Measurements from ENCODE around the gene LY6G5C. TPM values are rescaled to one million over a fixed set of nuclear protein-coding genes. Genes with fewer than 3 reads are reported as not detected.

The LY6G5C gene
- total and polyA plus RNA-seq, 2 of the 13 experiments (the other 11 are each of a cell fraction or from before 2014, with no cell fraction given): 0.33 to 0.55 TPM

- Histone ChIP-seq H3K36me3 (replicated peaks in 1 of 2; ENCODE audit: control insufficient read depth in 1 of 2, insufficient read depth in 2 of 2, low read length in 2 of 2) (peaks cover 76 to 100% of the 10 kb centered on the region in 2 experiments), H3K27ac (ENCODE audit: extremely low read length, insufficient read depth, low read length) (no peak overlapping the region), H3K27me3 (ENCODE audit: control insufficient read depth in 1 of 2, insufficient read depth in 2 of 2, low read length in 2 of 2) (no peaks in the 10 kb centered on the region), H3K4me1 (ENCODE audit: insufficient read depth, low read length) (no peaks in the 10 kb centered on the region), H3K9ac (ENCODE audit: insufficient read depth, low read depth, low read length) (no peak overlapping the region), H4K20me1 (ENCODE audit: insufficient read depth, low read length) (0 out of 2 replicates have a peak, but pooled peaks cover 2% of the 10 kb centered on the region), H2AFZ (ENCODE audit: low read length) (no peak overlapping the region), H3K9me3 (ENCODE audit: low read length) (no peaks in the 10 kb centered on the region), H3K79me2 (ENCODE audit: insufficient read depth, low read length) (no peaks in the 10 kb centered on the region), H3K4me3 (replicated peaks in 1 of 3; ENCODE audit: insufficient read depth in 1 of 3, low read depth in 2 of 3, low read length in 3 of 3) (no peak overlapping the region), H3K4me2 (ENCODE audit: low read depth, low read length) (no peak overlapping the region)
- TF ChIP-seq, protein P1, sequence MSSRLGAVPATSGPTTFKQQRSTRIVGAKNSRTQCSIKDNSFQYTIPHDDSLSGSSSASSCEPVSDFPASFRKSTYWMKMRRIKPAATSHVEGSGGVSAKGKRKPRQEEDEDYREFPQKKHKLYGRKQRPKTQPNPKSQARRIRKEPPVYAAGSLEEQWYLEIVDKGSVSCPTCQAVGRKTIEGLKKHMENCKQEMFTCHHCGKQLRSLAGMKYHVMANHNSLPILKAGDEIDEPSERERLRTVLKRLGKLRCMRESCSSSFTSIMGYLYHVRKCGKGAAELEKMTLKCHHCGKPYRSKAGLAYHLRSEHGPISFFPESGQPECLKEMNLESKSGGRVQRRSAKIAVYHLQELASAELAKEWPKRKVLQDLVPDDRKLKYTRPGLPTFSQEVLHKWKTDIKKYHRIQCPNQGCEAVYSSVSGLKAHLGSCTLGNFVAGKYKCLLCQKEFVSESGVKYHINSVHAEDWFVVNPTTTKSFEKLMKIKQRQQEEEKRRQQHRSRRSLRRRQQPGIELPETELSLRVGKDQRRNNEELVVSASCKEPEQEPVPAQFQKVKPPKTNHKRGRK (CRISPR knock-in tag; IDR thresholded peaks at IDR 0.05): no peak
- TF ChIP-seq, protein P2, sequence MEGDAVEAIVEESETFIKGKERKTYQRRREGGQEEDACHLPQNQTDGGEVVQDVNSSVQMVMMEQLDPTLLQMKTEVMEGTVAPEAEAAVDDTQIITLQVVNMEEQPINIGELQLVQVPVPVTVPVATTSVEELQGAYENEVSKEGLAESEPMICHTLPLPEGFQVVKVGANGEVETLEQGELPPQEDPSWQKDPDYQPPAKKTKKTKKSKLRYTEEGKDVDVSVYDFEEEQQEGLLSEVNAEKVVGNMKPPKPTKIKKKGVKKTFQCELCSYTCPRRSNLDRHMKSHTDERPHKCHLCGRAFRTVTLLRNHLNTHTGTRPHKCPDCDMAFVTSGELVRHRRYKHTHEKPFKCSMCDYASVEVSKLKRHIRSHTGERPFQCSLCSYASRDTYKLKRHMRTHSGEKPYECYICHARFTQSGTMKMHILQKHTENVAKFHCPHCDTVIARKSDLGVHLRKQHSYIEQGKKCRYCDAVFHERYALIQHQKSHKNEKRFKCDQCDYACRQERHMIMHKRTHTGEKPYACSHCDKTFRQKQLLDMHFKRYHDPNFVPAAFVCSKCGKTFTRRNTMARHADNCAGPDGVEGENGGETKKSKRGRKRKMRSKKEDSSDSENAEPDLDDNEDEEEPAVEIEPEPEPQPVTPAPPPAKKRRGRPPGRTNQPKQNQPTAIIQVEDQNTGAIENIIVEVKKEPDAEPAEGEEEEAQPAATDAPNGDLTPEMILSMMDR (CRISPR knock-in tag; IDR thresholded peaks at IDR 0.05): no peak
- TF ChIP-seq FOXA1 (IDR thresholded peaks at IDR 0.05): no peak
- TF ChIP-seq FOXA1 (CRISPR knock-in tag; IDR thresholded peaks at IDR 0.05): no peak
- peak; percentile 54 for TF ChIP-seq RBFOX2 (IDR thresholded peaks at IDR 0.05; ENCODE audit: low read depth, low read length)
- TF ChIP-seq ZNF556 (CRISPR knock-in tag; IDR thresholded peaks at IDR 0.05; ENCODE audit: borderline replicate concordance): no peak
- TF ChIP-seq RBM22 (optimal IDR thresholded peaks at IDR 0.05; ENCODE audit: low read length): peak; percentile 81
- no peak for TF ChIP-seq ZNF720 (CRISPR knock-in tag; IDR thresholded peaks at IDR 0.05)
- TF ChIP-seq NFKBIZ (CRISPR knock-in tag; IDR thresholded peaks at IDR 0.05): no peak
- no peak for TF ChIP-seq ZFP90 (CRISPR knock-in tag; IDR thresholded peaks at IDR 0.05; ENCODE audit: borderline replicate concordance)
- TF ChIP-seq POLR2G (IDR thresholded peaks at IDR 0.05; ENCODE audit: low read depth, low read length): peak; percentile 53; the same call in 1 of the 2 replicates
- TF ChIP-seq FOXO1 (CRISPR knock-in tag; IDR thresholded peaks at IDR 0.05): no peak
- 0 out of 2 replicates have a peak, but pooled peaks have one; percentile 36 for TF ChIP-seq SP4 (CRISPR knock-in tag; IDR thresholded peaks at IDR 0.05)
- peak; percentile 18 for TF ChIP-seq AGO2 (optimal IDR thresholded peaks at IDR 0.05; ENCODE audit: low read depth, low read length)
- 0 out of 2 replicates have a peak, but pooled peaks have one; percentile 49 for TF ChIP-seq SSRP1 (CRISPR knock-in tag; IDR thresholded peaks at IDR 0.05)
- TF ChIP-seq ZNF432 (CRISPR knock-in tag; IDR thresholded peaks at IDR 0.05; ENCODE audit: borderline replicate concordance): no peak
- no peak for TF ChIP-seq DPF2 (CRISPR knock-in tag; IDR thresholded peaks at IDR 0.05; ENCODE audit: borderline replicate concordance, low read depth)
- TF ChIP-seq RCOR2 (CRISPR knock-in tag; IDR thresholded peaks at IDR 0.05): no peak
- POLR2A ChIA-PET: interaction anchor here (1.1 to 2.9 kb wide), 4 partner anchors 9 to 30 kb away, joined by 3 to 11 read pairs (median 7); partner anchors contain the start of genes APOM and C6orf47
- 98% methylated on average over 25 of the region's 25 CpGs for WGBS (ENCODE audit: low lambda C conversion rate)
- intact Hi-C loops (cut with micrococcal nuclease; ENCODE audit: unreplicated experiment): no loop called here
- in situ Hi-C loops (cut with HindIII; ENCODE audit: extremely low pct_ligation_motif_present, low pct_unique_long_range_greater_than_20kb): no loop called here
- CTCF ChIA-PET (ENCODE audit: low intra/inter-chr PET ratio, low total read pairs): no interaction called here
- BruUV-seq (replicated peaks): no TSS peak
- no peak for DNase-seq (ENCODE audit: low spot score)
- ATAC-seq: no peak
- FAIRE-seq: no peak
Observed at GRCh38 chr6:31630177-31630934, 50.5 kb downstream of the LY6G5C start.
